ENCODE data around the gene ARSB. TPM values are rescaled to one million over a fixed set of nuclear protein-coding genes. Genes with fewer than 3 reads are reported as not detected.

ARSB gene
- total RNA-seq, 1 donor from 2014 or later, result 30.2 TPM

DNA sequence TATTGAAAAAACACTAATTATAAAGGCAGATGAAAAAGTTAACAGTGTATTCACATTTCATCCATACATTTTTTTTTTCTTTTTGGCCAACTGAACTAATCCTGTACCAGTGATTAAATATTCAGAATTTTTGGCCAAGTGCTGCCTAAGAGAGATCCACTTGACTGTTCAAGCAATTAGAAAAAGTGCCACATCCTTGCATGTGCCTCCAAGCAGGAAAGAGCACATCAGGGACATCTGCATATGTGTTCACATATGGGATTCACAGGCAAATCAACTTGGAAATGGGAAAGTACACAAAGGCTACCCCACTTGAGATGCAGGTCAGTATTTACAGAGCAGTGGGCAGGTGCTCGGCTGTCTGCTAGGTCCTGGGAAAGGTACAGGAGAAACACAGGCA lies 173.2 kb downstream of the ARSB start:
- no peaks in the 10 kb centered on the region for H3K27me3 Mint-ChIP-seq (ENCODE audit: low read depth, unreplicated experiment)
- Histone ChIP-seq H3K4me3 (ENCODE audit: insufficient read depth, low read depth, low read length) (no peak overlapping the region), H3K27ac (ENCODE audit: low read depth, low read length) (no peak overlapping the region), H3K27me3 (ENCODE audit: insufficient read depth, low read length) (no peaks in the 10 kb centered on the region), H2AFZ (ENCODE audit: low read depth, low read length) (no peak overlapping the region), H3K79me2 (ENCODE audit: insufficient read depth, low read length) (no peaks in the 10 kb centered on the region), H4K20me1 (ENCODE audit: insufficient read depth, low read length) (no peaks in the 10 kb centered on the region), H3K4me1 (ENCODE audit: insufficient read depth, low read length) (peaks cover 7% of the 10 kb centered on the region), H3K36me3 (ENCODE audit: insufficient read depth, low read length) (no peaks in the 10 kb centered on the region), H3K9me3 (ENCODE audit: insufficient read depth, low read depth, low read length) (no peaks in the 10 kb centered on the region), H3K9ac (ENCODE audit: low read length) (no peak overlapping the region), H3K4me2 (ENCODE audit: low read length) (no peak overlapping the region)
- peaks cover 29% of the 10 kb centered on the region for H3K4me1 Mint-ChIP-seq (ENCODE audit: low read depth, unreplicated experiment)
- H3K4me3 Mint-ChIP-seq (ENCODE audit: unreplicated experiment), result no peak overlapping the region
- H3K27ac Mint-ChIP-seq (ENCODE audit: unreplicated experiment), result no peak overlapping the region
- H3K9me3 Mint-ChIP-seq (ENCODE audit: unreplicated experiment), result no peaks in the 10 kb centered on the region
- FAIRE-seq, result peak; percentile 74
- DNase-seq (ENCODE audit: low read depth), result no peak
- peaks cover 3% of the 10 kb centered on the region for H3K36me3 Mint-ChIP-seq (ENCODE audit: low read depth, unreplicated experiment)
- TF ChIP-seq, protein P1, sequence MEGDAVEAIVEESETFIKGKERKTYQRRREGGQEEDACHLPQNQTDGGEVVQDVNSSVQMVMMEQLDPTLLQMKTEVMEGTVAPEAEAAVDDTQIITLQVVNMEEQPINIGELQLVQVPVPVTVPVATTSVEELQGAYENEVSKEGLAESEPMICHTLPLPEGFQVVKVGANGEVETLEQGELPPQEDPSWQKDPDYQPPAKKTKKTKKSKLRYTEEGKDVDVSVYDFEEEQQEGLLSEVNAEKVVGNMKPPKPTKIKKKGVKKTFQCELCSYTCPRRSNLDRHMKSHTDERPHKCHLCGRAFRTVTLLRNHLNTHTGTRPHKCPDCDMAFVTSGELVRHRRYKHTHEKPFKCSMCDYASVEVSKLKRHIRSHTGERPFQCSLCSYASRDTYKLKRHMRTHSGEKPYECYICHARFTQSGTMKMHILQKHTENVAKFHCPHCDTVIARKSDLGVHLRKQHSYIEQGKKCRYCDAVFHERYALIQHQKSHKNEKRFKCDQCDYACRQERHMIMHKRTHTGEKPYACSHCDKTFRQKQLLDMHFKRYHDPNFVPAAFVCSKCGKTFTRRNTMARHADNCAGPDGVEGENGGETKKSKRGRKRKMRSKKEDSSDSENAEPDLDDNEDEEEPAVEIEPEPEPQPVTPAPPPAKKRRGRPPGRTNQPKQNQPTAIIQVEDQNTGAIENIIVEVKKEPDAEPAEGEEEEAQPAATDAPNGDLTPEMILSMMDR (IDR thresholded peaks at IDR 0.05; ENCODE audit: insufficient read depth, low read depth, low read length), result no peak
- no peak for TF ChIP-seq EZH2 (IDR thresholded peaks at IDR 0.05; ENCODE audit: insufficient read depth, low read length)

DNA sequence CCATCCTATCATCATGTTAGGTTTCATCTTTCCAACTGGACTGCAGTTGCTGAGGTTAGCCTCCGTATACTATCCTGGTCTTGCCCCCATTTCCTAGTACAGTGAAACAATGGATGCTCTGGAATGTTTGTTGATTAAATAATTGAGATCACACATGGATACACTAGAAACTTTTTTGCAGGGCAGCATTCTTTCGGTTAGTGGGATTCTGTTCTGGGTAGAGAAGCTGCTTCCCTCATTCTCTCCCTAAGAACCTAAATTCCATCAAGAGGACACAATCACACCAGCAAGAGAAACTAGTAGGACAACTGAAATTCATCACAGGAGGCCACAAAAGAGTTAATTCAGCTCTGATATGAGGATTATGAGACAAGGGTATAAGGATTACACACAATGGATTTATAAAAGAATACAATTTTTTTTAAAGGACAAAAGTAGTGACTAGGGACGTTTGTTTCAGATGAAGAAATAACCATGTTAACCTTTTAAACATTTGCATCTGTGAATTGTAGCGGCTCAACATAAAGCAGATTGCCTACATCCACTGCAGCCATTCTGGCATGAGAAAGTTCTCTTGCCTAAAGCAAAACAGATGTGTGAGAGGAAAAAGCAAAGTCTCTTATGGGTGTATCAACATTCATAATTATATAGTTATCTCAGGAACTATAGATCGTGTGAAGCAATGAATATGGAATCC lies 173.8 kb downstream of the ARSB start:
- Mint-ChIP-seq H3K27me3 (ENCODE audit: low read depth, unreplicated experiment) (no peaks in the 10 kb centered on the region), H3K4me1 (ENCODE audit: low read depth, unreplicated experiment) (peaks cover 32% of the 10 kb centered on the region), H3K36me3 (ENCODE audit: low read depth, unreplicated experiment) (peaks cover 3% of the 10 kb centered on the region), H3K4me3 (ENCODE audit: unreplicated experiment) (no peak overlapping the region), H3K9me3 (ENCODE audit: unreplicated experiment) (no peaks in the 10 kb centered on the region), H3K27ac (ENCODE audit: unreplicated experiment) (no peak overlapping the region)
- Histone ChIP-seq H4K20me1 (ENCODE audit: insufficient read depth, low read length) (no peaks in the 10 kb centered on the region), H3K9ac (ENCODE audit: low read length) (no peak overlapping the region), H3K36me3 (ENCODE audit: insufficient read depth, low read length) (no peaks in the 10 kb centered on the region), H3K9me3 (ENCODE audit: insufficient read depth, low read depth, low read length) (no peaks in the 10 kb centered on the region), H3K27me3 (ENCODE audit: insufficient read depth, low read length) (no peaks in the 10 kb centered on the region), H3K4me2 (ENCODE audit: low read length) (no peak overlapping the region), H2AFZ (ENCODE audit: low read depth, low read length) (no peak overlapping the region), H3K27ac (ENCODE audit: low read depth, low read length) (no peak overlapping the region), H3K4me1 (ENCODE audit: insufficient read depth, low read length) (peaks cover 13% of the 10 kb centered on the region), H3K4me3 (ENCODE audit: insufficient read depth, low read depth, low read length) (no peak overlapping the region), H3K79me2 (ENCODE audit: insufficient read depth, low read length) (no peaks in the 10 kb centered on the region)
- FAIRE-seq (no peak), DNase-seq (ENCODE audit: low read depth) (no peak)
- TF ChIP-seq, protein P1 (IDR thresholded peaks at IDR 0.05; ENCODE audit: insufficient read depth, low read depth, low read length), result no peak
- TF ChIP-seq EZH2 (IDR thresholded peaks at IDR 0.05; ENCODE audit: insufficient read depth, low read length), result no peak

Measured in astrocyte (in vitro differentiated cells and primary cell).